Femur (tissue), 1 donor: ENCODE measurements around the gene ANKMY1.

Experiments used
- DNase-seq: peaks from one replicate; pipeline ENCODE4 v3.0.0-alpha.2; 2017

ANKMY1 gene

DNA sequence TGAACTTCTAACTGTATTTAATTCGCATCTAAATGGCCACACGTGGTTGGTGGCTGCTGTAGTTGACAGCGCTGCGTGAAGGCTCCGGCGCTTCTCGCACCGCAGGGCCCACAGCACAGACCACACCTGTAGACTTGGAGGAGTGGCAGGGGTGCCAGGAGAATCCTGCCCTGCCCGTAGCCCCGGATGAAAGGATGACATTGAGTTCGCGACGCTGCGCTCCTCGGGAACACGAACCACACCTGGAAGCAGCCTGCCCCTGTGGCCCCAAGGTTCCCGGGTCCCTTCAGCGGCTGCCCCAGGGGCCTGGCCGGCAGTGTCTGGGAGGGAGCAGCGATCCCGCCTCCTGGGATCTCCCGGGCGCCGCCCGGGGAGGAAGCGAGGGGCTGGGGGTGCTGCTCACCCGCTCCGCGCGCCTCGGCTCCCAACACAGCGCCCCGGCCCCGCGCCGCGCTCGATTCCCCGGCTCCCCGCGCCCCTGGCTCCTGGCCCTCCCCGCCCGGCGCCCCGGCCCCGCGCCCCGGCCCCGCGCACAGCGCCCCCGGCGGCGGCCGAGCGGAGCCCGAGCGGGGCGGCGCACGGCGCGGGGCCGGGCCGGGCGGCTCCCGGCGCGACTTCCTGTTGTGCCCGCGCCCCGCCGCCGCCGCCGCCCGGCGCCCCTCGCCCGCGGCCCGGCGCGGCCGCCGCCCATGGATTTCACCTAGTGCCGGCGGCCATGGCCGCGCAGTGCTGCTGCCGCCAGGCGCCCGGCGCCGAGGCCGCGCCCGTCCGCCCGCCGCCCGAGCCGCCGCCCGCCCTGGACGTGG is 10.3 kb upstream of the ANKMY1 start, which contains the start of gene RNPEPL1:
Gene RNPEPL1, plus strand, starts transcription at position 613 of the 806 bp plus-strand sequence. Its CDS starts 103 bp downstream, at position 716.
- peak; percentile 48 for DNase-seq

DNA sequence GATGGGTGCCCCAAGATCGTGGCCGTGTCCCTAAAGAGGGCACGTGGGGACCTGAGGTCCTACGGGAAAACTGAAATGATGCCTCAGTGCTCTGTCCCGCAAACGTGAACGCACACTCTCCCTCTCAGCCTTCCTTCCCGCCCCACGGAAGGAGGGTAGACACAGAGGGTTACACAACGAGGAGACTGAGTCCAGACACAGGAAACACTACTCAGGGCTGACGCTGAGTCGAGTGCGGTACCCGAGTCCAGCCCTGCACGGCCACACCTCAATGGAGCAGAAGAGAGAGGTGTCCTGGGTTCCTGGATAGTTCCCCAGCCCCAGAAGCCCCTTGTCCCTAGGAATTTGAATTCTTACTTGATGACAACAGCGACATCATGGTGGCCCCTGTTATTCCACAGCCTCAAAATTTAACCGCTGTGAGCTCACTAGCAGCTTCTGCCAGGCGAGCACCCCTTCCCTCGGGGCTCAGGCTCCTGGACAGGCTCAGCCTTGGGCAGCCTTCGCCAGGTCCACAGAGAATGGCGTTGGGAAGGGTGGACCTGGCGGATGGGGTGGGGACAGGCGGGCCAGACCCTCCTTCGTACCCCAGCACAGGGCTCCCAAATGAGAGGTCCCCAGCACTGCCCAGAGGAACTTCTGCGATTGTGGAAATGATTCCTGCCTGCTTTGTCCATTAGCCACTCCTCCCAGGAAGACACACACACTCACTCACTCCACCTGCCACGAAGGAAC is 9.5 kb upstream of the ANKMY1 start:
- peak; percentile 22 for DNase-seq

DNA sequence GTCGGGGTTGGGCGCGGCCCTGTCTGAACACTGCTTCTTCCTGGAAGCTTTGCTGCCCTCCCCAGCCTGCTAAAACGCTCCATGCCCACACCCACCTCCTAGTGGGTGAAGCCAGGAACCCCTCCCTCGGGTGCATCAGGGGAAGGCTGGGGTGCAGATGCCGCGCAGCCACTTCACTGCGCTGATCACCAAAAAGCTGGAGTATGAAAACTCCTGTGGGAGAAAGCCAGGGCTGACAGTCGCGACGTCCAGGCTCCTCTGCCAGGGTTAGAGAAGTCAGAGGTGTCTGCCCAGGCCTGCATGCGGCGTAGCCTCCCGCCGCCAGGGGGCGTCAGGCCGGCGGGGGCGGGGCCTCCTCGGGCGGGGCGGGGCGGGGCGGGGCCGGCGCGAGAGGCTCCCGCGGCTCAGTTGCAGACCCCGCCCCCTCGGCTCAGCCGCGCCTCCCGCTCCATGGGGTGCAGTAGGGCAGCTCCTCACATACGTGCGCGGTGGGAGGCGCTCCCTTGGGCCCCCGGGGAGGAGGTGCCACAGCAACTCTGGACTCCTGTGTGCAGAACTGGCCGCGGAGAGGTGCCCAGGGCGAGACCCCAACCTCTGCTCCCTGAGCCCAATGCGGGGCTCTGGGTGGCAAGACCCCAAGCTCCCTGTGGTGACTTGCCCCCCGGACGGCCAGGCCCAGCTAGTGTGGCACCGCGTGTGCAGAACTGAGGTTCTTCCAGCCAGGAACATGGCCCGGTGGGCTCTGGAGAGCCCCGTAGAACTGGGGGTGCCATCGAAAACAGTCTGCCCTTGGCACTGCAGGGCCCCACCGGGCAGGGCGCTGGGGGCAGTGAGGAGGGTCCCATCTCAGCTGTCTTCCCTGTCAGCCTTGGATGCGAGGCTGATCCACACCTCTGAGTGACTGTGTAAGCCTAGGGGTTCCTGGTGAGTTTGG is 8.7 kb upstream of the ANKMY1 start:
- peak; percentile 92 for DNase-seq

DNA sequence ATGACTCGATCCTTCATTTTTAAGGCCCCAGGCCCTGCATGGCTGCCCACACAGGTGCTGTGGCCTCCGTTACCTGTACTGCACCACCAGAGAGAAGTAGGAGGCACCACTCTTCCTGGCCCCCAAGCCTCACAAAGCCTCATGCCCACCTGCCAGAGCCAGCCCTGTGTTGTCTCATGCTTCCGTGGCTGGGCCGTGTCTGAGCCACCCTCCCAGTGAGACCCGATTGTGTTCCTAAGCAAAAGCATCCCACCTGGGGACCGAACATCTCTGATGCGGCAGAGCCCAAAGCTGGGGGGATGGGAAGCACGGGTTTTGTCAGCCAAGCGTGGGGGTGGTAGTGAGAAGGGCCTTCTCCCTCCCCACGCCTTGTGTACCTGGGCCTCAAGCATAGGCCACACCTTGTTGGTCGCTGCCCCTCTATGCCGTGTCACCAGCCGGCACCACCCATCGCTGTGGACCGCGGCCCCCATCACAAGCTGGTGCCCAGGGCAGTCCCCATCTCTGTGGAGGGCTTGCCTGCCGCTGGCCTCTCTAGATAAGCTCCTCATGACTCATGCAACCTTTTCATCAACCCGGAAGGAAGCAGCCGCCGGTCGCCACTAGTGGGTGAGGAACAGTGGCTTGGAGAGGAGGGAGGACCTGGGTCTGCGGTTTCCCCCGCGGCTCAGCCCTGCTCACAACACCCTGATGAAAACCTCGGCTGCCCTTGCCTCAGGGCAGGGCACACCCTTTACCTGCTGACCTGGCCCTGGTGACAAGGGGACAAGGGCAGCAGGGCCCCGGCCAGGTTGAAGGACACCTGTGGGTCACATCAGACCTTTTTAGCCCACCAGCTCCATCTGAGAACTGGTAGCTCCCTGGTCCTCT is 7.8 kb upstream of the ANKMY1 start:
- peak; percentile 82 for DNase-seq

DNA sequence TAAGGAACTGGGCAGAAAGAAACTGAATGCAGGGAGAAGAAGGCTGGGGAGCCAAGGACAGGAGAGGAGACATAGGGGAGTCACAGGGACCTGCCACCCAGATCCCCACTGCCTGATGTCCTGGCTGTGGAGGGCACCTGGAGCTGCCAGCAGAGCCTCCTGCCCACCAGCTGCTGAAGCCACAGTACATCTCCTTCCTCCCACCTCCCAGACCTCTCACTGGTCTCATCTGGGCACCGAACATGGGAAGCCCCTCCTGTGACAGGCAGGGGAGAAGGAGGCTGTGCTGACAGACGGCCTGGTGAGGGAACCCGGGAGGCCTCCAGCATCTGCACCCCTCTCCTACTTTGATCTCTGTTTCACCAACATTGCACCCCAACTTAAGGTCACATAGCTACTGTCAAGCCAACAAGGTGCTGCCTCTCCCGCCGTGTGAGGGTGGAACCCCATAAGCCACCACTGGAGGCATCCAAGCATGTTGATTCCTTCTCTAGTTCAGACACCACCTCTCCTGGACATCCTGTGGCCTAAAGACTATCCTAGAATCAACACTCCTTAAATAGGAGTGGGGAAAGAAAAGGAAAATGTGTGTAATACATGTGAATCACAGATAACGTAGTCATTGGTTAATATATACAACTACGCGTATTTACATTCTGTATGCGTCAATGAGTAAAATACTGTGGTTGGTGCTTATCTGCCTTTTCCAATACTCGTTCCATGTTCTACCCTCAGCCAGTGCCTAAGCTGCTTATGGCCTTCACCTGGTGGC is 7.0 kb upstream of the ANKMY1 start:
- DNase-seq: peak; percentile 18

DNA sequence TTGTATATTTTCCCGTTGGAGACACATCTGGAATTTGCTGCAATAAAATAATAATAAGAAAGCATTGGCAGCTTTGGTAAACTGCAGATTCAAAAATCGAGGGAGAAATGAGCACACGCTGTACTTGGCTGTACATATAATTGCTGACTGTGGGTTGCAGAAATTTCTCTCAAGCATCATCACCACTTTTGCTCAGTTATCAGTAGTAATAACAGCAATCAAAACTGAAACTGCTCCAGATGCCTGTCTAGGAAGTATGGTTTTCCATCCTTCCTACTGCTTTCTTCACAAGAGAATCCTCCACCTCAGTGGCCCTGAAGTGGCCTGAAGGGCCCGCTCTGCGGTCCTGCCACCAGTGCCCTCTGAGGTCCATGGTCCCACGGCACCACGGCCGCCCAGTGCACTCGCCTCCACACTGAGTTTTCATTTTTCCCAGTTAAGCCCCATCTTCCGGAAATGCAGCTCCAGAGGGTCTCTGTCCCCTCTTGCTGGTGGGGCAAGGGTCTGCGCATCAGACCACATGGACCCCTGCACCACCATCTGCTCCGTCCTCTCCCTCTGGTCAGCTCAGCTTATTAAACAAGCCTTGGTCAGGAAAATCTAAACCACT is 6.3 kb upstream of the ANKMY1 start:
- DNase-seq: peak; percentile 11

DNA sequence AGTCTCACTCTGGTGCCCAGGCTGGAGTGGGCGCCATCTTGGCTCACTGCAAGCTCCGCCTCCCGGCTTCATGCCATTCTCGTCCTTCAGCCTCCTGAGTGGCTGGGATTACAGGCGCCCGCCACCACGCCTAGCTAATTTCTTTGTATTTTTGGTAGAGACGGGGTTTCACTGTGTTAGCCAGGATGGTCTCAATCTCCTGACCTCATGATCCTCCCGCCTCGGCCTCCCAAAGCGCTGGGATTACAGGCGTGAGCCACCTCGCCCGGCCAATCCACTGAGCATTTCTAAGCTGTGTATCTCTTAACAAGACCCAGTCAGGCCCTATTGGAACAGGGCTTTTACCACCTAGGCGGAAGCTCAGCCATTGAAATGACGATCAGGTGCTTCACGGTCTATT is 5.4 kb upstream of the ANKMY1 start:
- DNase-seq: peak; percentile 10

DNA sequence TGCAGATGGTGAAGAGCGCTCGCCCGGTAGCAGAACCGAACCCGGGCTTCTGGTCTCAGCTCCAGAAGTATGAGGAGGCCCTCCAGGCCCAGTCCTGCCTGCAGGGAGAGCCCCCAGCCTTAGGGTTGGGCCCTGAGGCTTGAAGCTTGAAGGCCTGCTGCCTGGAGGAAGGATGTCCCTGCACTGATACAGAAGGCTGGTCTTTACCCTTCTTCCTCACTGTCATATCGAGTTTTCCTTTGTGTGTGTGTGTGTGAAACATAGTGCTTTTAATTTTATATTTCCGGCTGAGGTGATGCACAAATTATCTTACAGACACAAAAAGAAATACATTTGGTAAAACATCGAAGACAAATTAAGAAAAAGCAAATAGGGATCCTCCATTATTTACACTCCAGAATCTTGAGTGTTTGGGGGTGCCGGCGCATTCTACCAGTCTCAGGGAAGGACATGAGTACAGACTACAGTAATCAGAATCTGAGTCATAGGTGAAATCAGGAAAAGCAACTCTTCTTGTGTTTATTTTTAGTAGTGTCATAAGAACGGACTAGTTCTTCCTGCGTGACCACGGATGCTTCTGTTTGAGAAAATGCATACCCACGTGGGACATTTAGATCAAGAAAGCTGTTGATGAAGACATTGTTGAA is 3.7 kb upstream of the ANKMY1 start:
- DNase-seq: peak; percentile 11

DNA sequence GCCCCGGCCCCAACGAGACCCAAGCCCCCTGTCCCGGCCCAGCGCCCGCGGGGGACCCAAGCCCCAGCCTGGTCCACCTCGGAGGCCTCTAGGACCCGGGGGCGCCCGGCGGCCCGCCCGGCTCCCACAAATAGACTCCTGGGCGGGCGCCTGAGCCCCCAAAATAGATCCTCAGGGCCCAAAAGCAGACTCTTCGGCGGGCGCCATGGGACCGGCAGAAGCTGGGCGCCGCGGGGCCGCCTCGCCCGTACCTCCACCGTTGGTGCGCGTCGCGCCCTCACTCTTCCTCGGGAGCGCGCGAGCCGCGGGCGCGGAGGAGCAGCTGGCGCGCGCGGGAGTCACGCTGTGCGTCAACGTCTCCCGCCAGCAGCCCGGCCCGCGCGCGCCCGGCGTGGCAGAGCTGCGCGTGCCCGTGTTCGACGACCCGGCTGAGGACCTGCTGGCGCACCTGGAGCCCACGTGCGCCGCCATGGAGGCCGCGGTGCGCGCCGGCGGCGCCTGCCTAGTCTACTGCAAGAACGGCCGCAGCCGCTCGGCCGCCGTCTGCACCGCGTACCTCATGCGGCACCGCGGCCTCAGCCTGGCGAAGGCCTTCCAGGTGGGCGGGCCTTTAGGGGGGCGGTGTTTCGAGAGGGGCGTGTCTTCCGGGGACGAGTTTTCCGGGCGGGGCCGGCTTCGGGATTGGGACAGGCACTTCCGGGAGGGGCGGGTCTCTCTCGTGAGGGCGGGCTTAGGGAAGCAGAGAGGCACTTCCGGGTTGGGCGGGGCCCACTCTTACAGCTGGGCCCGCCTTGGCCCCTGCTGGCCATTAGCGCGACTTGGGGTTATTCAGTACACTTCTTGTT is 2.9 kb upstream of the ANKMY1 start:
- DNase-seq: peak; percentile 100

DNA sequence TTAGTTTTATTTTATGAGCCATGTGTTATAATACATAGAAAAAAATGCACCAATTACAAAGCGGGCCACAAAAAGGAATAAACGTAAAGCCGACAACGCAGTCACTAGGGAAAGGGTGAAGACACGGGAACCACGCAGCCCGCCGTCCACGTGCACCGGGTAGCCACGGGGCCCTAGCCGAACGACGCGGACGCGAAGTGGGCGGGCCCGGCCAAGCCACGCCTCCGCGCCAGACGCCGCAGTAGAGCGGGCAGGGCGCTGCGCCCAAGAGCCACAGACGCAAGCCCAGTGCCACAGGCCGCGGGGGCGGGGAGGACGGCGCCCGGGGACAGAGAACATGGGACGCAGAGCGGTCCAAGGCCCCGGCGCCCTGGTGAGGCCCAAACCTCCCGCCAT is 2.3 kb upstream of the ANKMY1 start, which contains the start of gene DUSP28:
Gene DUSP28, plus strand, starts transcription at position 274 of the 396 bp plus-strand sequence. CDS start 328 bp downstream, outside the sequence.
- peak; percentile 92 for DNase-seq

DNA sequence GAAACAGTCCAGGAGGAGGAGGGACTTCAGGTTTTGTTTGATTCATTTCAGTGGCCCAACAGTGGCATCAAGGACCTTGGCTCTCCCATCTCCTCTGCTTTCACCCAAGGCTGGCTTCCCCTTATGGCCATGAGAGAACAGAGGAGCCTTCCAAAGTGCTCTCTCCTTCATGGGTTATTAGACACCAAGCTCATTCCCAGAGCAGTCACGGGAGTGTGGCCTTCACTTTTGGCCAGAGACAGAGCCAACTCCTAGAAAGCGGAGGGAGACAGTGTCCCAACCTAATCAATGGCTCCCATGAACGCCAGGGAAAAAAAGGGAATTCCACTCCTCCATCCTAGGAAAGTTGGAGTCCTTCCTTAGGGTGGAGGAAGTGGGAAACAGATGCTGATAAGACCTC is 1.5 kb upstream of the ANKMY1 start:
- DNase-seq: no peak

DNA sequence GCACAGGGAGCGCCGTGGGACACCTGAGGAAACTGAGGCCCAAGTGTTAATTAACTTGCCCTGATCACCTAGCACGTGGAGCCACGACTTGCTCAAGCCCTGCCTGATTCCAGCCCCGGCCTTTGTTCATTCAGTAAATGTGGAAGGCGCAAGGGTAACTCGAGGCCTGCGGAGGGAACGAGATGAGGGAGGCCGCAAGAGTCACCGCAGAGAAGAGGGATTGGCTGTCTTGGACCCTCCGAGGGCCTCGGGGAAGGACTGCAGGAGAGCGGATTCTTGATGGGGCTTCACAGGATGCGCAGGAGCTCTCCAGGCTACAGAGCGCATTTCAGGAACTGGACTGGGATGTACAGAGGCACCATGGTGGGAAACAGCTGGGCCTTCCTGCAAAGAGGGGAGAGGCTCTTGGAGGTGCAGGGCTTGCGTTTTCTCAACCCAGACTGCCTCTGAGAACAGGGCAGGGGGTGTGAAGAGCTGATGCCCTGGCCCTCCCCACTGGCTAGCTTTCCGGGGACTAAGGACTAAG is 511 bp upstream of the ANKMY1 start:
- peak; percentile 25 for DNase-seq

DNA sequence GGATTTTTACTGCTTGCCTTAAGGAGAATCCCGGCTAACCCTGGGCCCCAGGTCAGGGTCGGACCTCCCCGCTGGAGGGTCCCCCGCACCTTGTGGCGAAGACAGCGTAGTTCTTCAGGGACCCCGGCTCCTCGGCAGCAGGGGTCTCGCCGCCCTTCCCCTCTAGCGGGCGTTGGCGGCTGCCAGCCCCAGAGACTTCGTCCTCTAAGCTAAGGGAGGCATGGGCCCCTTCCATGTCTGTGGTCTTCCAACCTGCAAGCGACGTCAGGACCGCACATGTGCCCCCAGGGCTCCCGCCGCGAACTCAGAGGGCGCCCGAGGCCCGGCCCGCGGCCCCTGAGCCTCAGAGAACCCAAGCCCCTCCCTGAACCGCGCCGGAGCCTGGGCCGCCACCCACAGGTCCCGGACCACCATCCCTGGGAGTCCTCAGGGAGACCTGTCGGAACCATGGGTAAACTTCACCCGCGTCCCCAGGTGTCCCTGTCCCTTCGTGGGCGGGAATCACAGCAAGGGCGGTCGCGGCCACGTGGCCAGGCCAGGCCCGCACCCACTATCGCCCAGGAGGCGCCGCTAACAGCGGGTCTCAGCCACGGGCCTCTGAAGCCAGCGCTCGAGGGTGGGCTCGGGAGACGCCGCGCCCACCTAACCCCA is 562 bp downstream of the ANKMY1 start:
- no peak for DNase-seq

DNA sequence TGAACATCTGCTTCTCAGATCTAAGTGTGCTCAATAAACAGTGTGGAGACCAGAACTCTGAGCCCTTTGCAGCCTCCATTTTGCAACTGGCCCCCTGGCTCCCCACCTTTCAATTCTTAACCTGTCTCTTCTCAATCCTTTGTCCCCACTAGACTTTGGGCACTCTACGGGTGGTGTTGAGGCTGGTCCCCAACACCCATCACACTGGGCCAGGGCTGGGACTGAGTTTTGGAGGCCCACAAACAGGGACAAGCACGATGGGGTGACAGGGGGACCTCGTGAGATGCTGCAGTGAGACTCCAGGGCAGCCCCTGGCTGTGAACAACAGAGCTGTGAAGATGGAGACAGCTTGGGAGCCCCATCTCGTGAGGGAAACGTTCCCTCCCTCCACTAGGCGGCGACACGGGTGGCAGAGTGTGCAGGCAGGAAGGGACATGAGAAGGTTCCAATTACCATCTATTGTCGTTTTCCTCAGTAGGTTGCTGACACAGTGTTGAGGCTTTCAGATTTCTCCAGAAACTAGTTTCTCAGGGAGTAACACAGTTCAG is 1.2 kb downstream of the ANKMY1 start:
- peak; percentile 50 for DNase-seq

DNA sequence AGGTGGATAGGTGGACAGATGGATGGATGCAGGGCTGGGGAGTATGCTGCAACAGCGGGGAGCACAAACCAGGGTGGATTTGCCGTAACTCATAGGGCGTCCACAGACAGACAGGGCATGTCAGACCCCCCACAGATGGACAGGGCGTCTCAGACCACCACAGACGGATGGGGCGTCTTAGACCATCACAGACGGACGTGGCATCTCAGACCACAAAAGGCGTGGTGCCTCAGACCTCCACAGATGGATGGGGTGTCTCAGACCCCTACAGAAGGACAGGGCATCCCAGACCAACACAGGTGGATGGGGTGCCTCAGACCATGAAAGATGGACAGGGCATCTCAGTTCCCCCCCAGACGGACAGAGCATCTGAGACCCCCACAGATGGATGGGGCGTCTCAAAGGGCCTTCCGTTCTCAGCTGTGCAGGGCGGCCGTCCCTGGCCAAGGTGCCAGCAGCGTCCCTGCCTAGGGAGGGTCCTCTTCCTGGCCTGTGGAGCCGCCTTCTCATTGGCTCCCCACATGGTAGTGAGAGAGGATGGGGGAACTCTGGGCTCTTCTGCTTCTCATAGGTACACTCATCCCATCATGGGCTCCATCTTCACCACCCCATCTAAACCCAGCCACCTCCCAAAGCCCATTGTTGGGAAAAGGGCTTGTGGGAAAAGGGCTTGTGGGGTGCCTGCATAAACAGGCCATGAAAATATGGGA is 2.1 kb downstream of the ANKMY1 start:
- no peak for DNase-seq

DNA sequence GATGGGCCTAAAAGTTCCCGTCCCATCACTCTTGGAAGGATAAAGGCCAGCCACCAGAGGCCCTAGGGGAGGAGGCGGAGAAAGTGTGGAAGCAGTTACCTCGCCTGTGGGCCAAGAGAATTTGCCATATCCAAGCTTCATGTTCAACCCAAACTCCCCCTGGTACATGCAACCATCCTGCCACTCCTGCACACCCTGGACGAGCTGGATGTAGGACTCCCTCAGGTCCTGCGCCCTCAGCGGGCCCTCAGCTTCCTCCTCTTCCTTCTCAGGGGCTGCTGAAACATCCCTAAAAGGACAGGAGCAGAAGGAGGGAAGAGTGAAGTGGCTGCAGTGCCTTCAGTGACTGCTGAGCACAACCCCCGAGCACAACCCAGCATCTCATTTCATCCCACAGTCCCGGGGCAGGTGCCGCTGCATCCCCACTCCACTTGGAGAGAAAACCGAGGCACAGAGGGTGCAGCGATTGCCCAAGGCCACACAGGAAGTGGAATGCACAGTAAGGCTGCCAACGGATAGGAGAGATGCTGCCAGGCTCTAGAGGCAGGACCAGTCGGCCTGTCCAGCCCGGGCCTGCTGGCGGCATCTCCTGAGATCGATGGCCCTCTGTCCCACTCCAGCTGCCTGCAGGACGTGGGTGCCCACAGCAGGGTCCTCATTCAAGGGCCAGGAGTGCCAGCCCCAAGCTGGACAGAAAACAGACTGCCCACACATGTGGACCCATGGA is 2.9 kb downstream of the ANKMY1 start:
- no peak for DNase-seq
